Measurements from ENCODE around the gene AGBL1. TPM values are rescaled to one million over a fixed set of nuclear protein-coding genes. Genes with fewer than 3 reads are reported as not detected.

Gene AGBL1
- total and polyA plus RNA-seq, 9 donors = under 0.01 to 0.02 TPM; not detected in 7

- Histone ChIP-seq H3K4me1 (ENCODE audit: insufficient read depth) (no peaks in the 10 kb centered on the region), H3K36me3 (no peaks in the 10 kb centered on the region), H3K27me3 (no peaks in the 10 kb centered on the region), H3K4me3 (no peak overlapping the region), H3K27ac (no peak overlapping the region), H3K9me3 (no peaks in the 10 kb centered on the region)
- intact Hi-C loops (cut with DNase I) = no loop called here
- 95 to 100% (median 96%) methylated on average over 1 of the region's 1 CpG for WGBS, 3 donors
- DNase-seq = no peak
- no peak for TF ChIP-seq CTCF (IDR thresholded peaks at IDR 0.05)
- no peak for TF ChIP-seq POLR2A (IDR thresholded peaks at IDR 0.05)
- TF ChIP-seq EP300 (IDR thresholded peaks at IDR 0.05) = no peak
Measured at GRCh38 chr15:86664581-86664980, 584.9 kb downstream of the AGBL1 start.

GRCh38 chr15:86676002-86676401 lies 596.3 kb downstream of the AGBL1 start:
- no peak overlapping the region for H3K27ac ChIP-seq
- H3K36me3 ChIP-seq = no peaks in the 10 kb centered on the region
- H3K9me3 ChIP-seq = no peaks in the 10 kb centered on the region
- no peaks in the 10 kb centered on the region for H3K27me3 ChIP-seq
- intact Hi-C loops (cut with DNase I) = no loop called here
- no peak for TF ChIP-seq POLR2A (IDR thresholded peaks at IDR 0.05)
- no peak for TF ChIP-seq CTCF (IDR thresholded peaks at IDR 0.05)
- TF ChIP-seq EP300 (IDR thresholded peaks at IDR 0.05) = no peak
- 79 to 92% (median 89%) methylated on average over 4 of the region's 4 CpGs for WGBS, 3 donors
- no peak for DNase-seq
- no peak overlapping the region for H3K4me3 ChIP-seq
- H3K4me1 ChIP-seq (ENCODE audit: insufficient read depth) = no peaks in the 10 kb centered on the region

GRCh38 chr15:86677278-86677677 lies 597.6 kb downstream of the AGBL1 start:
- intact Hi-C loops (cut with DNase I) = no loop called here
- no peaks in the 10 kb centered on the region for H3K9me3 ChIP-seq
- no peak overlapping the region for H3K4me3 ChIP-seq
- H3K27me3 ChIP-seq = no peaks in the 10 kb centered on the region
- DNase-seq = no peak
- no peaks in the 10 kb centered on the region for H3K36me3 ChIP-seq
- no peaks in the 10 kb centered on the region for H3K4me1 ChIP-seq (ENCODE audit: insufficient read depth)
- TF ChIP-seq EP300 (IDR thresholded peaks at IDR 0.05) (no peak), POLR2A (IDR thresholded peaks at IDR 0.05) (no peak), CTCF (IDR thresholded peaks at IDR 0.05) (no peak)
- H3K27ac ChIP-seq = no peak overlapping the region
- 20 to 31% (median 30%) methylated on average over 6 of the region's 6 CpGs for WGBS, 3 donors

- H3K9me3 ChIP-seq = no peaks in the 10 kb centered on the region
- no peaks in the 10 kb centered on the region for H3K27me3 ChIP-seq
- no peak for TF ChIP-seq POLR2A (IDR thresholded peaks at IDR 0.05)
- TF ChIP-seq CTCF (IDR thresholded peaks at IDR 0.05) = no peak
- no peak for TF ChIP-seq EP300 (IDR thresholded peaks at IDR 0.05)
- H3K27ac ChIP-seq = no peak overlapping the region
- no peaks in the 10 kb centered on the region for H3K36me3 ChIP-seq
- intact Hi-C loops (cut with DNase I) = no loop called here
- no peaks in the 10 kb centered on the region for H3K4me1 ChIP-seq (ENCODE audit: insufficient read depth)
- DNase-seq = no peak
- no peak overlapping the region for H3K4me3 ChIP-seq
- WGBS, 3 donors = 75 to 80% (median 79%) methylated on average over 3 of the region's 3 CpGs
Measured at GRCh38 chr15:86685263-86685662, 605.6 kb downstream of the AGBL1 start.

GRCh38 chr15:86689006-86689405 lies 609.3 kb downstream of the AGBL1 start:
- H3K4me1 ChIP-seq (ENCODE audit: insufficient read depth) = no peaks in the 10 kb centered on the region
- H3K4me3 ChIP-seq = no peak overlapping the region
- TF ChIP-seq CTCF (IDR thresholded peaks at IDR 0.05) (no peak), EP300 (IDR thresholded peaks at IDR 0.05) (no peak), POLR2A (IDR thresholded peaks at IDR 0.05) (no peak)
- DNase-seq = no peak
- WGBS, 3 donors = 68 to 79% (median 76%) methylated on average over 4 of the region's 4 CpGs
- intact Hi-C loops (cut with DNase I) = no loop called here
- no peaks in the 10 kb centered on the region for H3K36me3 ChIP-seq
- no peak overlapping the region for H3K27ac ChIP-seq
- no peaks in the 10 kb centered on the region for H3K27me3 ChIP-seq
- H3K9me3 ChIP-seq = no peaks in the 10 kb centered on the region
